ENCODE data around the gene FNDC3B.
A peak's percentile ranks its signal among the peaks of the same experiment; 100 is the strongest.

DNA sequence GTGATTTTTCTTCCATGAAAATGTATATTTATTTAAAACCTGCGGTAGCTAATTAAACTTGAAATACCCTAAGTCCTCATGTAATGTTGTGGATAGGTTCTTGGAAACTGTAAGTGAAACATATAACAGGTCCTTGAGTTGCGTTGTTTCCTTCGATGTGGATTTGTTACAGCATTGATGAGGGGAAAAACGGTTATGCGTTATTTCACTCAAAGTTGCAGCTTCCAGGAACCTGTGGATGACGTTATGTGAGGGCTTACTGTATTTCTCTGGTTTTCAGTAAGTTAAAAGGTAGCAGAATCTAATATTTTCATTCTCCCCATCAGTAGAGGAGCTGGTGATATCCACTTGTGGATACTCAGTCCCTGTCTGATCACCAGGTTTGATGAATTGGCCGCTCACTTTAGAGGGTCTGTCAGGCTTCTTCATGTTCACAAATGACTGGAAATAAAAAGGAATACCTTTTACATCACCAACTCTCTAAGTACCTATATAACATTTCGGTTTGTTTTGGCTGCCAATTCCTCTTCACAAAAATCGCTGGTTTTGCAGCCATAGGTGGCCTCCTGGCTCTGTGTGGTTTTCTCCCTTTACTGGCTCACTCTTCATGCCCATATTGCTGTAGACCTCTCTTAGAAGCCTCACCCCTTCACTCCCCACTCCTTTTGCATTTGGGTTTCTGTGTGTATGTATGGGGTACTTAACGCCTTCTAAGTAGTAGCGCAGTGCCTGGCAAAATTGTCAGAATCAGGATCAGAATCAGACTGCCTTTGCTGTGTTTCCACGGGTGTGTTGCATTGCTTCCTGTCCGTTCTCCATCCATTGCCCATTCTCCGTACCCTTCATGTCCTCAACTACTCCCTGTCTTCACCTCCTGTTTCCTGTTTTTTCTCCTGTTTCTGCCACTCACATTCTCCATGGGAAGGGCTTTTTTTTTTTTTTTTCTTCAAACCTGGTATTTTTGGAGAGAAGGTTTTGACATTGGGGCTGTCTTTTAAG lies 112.6 kb downstream of the FNDC3B start:
- TF ChIP-seq POLR2A (IDR thresholded peaks at IDR 0.05; ENCODE audit: low read depth, low read length), result peak; percentile 31
- TF ChIP-seq, protein P1, sequence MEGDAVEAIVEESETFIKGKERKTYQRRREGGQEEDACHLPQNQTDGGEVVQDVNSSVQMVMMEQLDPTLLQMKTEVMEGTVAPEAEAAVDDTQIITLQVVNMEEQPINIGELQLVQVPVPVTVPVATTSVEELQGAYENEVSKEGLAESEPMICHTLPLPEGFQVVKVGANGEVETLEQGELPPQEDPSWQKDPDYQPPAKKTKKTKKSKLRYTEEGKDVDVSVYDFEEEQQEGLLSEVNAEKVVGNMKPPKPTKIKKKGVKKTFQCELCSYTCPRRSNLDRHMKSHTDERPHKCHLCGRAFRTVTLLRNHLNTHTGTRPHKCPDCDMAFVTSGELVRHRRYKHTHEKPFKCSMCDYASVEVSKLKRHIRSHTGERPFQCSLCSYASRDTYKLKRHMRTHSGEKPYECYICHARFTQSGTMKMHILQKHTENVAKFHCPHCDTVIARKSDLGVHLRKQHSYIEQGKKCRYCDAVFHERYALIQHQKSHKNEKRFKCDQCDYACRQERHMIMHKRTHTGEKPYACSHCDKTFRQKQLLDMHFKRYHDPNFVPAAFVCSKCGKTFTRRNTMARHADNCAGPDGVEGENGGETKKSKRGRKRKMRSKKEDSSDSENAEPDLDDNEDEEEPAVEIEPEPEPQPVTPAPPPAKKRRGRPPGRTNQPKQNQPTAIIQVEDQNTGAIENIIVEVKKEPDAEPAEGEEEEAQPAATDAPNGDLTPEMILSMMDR (IDR thresholded peaks at IDR 0.05; ENCODE audit: extremely low read depth in 1 of 2, insufficient read depth in 1 of 2, low read depth in 1 of 2, low read length in 2 of 2), result no peak
